Measurements from ENCODE around the gene SLC29A3. TPM values are rescaled to one million over a fixed set of nuclear protein-coding genes. Genes with fewer than 3 reads are reported as not detected.

The SLC29A3 gene
- total and polyA plus RNA-seq, 8 donors, result 7.6 to 13.4 (median 8.1) TPM

GRCh38 chr10:71399946-71400345, 80.9 kb downstream of the SLC29A3 start:
- H3K4me1 ChIP-seq, result peaks cover 8 to 19% of the 10 kb centered on the region in 2 donors
- H3K27me3 ChIP-seq, result peaks cover 27 to 77% of the 10 kb centered on the region in 2 donors
- TF ChIP-seq CTCF (IDR thresholded peaks at IDR 0.05), result no peak
- no peak overlapping the region for H3K4me3 ChIP-seq
- no peak overlapping the region for H3K27ac ChIP-seq
- no peaks in the 10 kb centered on the region for H3K9me3 ChIP-seq
- DNase-seq (no peak), ATAC-seq (no peak)
- intact Hi-C loops (cut with DNase I), result loop anchor here in 1 of 2 donors (5.0 to 10.0 kb wide), 2 partner anchors 167 to 295 kb away; no protein-coding TSS in a partner anchor
- H3K36me3 ChIP-seq, result no peaks in the 10 kb centered on the region

- intact Hi-C loops (cut with DNase I), result no loop called here
- no peak for TF ChIP-seq CTCF (IDR thresholded peaks at IDR 0.05)
- no peak overlapping the region for H3K4me3 ChIP-seq
- ATAC-seq (no peak), DNase-seq (no peak)
- peaks cover 27 to 73% of the 10 kb centered on the region in 2 donors for H3K27me3 ChIP-seq
- no peaks in the 10 kb centered on the region for H3K9me3 ChIP-seq
- peaks cover 8 to 19% of the 10 kb centered on the region in 2 donors for H3K4me1 ChIP-seq
- no peak overlapping the region for H3K27ac ChIP-seq
- H3K36me3 ChIP-seq, result no peaks in the 10 kb centered on the region
Observed at GRCh38 chr10:71401056-71401455, 82.0 kb downstream of the SLC29A3 start.

GRCh38 chr10:71402005-71402404, 82.9 kb downstream of the SLC29A3 start:
- Histone ChIP-seq H3K4me1 (peaks cover 8 to 11% of the 10 kb centered on the region in 2 donors), H3K27ac (no peak overlapping the region), H3K36me3 (no peaks in the 10 kb centered on the region), H3K27me3 (peaks cover 25 to 63% of the 10 kb centered on the region in 2 donors), H3K9me3 (no peaks in the 10 kb centered on the region), H3K4me3 (no peak overlapping the region)
- ATAC-seq (no peak), DNase-seq (no peak)
- no peak for TF ChIP-seq CTCF (IDR thresholded peaks at IDR 0.05)
- intact Hi-C loops (cut with DNase I), result no loop called here

DNA sequence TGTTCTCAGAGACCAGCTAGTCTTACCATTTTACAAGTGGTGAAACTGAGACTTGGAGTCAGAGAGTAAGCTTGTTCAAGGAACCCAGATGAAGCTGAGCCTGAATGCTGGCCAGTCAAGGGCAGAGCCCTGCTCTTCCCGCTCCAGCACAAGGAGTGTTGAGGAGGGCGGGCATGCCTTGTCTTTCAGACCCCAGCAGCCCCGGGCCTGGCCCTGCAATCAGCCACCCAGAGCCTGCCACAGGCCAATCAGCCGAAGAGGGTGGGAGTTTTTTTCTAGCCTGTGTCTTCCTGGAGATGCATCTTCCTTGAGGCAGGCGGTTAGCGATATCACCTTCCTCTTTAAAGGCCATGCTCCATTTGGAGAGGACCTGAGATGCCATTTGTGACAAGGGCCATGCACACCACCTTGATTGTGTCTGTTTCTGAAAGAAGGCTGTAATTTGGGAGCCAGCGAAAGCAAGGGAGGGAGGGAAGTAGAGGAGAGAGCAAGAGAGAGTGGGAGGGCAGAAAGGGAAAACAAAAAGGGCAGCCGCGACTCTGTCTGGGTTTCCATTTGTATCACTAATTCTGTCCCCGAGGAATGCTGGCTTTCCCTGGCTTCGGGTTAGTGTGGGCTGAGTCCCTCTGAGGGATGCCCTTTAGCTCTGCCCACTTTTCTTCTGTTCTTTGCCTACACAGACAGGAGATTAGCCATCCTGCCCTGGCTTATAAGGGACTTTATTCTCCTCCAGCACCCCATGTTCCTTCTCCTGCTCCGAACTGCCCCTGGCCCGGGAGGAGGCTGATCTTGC, 85.6 kb downstream of the SLC29A3 start:
- TF ChIP-seq CTCF (IDR thresholded peaks at IDR 0.05), result no peak
- intact Hi-C loops (cut with DNase I), result no loop called here
- no peaks in the 10 kb centered on the region for H3K36me3 ChIP-seq
- H3K4me1 ChIP-seq, result no peaks in the 10 kb centered on the region
- ATAC-seq, result no peak
- H3K27ac ChIP-seq, result no peak overlapping the region
- peaks cover 5 to 36% of the 10 kb centered on the region in 2 donors for H3K27me3 ChIP-seq
- H3K9me3 ChIP-seq, result no peaks in the 10 kb centered on the region
- no peak for DNase-seq
- no peak overlapping the region for H3K4me3 ChIP-seq

GRCh38 chr10:71406878-71407277, 87.8 kb downstream of the SLC29A3 start:
- no peak for TF ChIP-seq CTCF (IDR thresholded peaks at IDR 0.05)
- ATAC-seq, result no peak
- Histone ChIP-seq H3K4me3 (no peak overlapping the region), H3K27ac (no peak overlapping the region), H3K36me3 (no peaks in the 10 kb centered on the region), H3K27me3 (peaks cover 0 to 14% of the 10 kb centered on the region in 2 donors), H3K4me1 (no peaks in the 10 kb centered on the region), H3K9me3 (peaks cover 0 to 16% of the 10 kb centered on the region in 2 donors)
- no peak for DNase-seq
- intact Hi-C loops (cut with DNase I), result no loop called here
